RKO (cell line): ENCODE data around the gene OSBP2.
A peak's percentile ranks its signal among the peaks of the same experiment; 100 is the strongest.
"Not testable (repeated sequence)": the region's sequence is repeated elsewhere in the genome, so short reads cannot be mapped to it uniquely, and the experiment has no call there.

Experiments
- DNase-seq: peaks from one replicate; pipeline ENCODE4 v3.0.0-alpha.2; 2016; ENCODE audit warnings: low spot score

The OSBP2 gene

DNA sequence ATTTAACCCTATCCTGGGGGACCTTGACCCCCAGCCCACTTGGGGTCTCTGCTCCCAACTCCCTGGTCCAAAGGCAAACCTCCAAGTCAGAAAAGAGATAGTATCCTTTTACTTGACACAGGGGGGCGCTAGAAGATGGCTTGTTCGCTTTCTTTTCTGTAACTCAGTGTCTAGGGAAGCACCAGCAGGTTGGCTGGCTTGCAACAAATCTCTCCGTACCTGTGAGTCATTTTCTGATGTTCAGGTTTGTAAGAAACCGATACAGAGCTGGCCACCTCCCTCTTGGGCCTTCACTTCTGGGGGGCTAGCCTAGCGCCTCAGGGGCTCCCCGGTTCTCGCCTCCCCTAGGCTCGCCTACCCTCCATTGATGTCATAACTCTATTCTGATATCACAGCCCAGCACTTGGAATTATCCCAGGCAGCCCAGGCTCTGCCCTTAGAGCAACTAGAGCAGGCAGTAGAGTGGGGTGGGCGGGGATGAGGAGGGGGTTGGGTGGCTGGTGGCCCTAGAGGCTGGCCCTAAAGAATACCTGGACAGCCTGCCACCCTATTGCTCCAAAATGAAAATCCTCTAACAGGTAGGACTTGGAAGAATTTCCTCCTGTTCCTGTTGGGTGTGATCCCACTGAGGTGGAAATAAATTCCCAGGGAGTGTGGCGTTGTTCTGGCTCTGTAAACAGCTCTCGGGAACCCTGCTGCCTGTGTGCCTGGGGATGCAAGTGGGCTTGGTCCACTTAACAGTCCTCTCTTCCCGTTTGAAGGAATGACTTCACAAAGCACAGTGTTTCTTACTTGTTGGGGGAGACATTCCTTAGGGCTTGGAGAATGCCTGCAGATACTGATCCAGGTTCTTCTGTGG, 69.4 kb downstream of the OSBP2 start:
- peak; percentile 70 for DNase-seq

DNA sequence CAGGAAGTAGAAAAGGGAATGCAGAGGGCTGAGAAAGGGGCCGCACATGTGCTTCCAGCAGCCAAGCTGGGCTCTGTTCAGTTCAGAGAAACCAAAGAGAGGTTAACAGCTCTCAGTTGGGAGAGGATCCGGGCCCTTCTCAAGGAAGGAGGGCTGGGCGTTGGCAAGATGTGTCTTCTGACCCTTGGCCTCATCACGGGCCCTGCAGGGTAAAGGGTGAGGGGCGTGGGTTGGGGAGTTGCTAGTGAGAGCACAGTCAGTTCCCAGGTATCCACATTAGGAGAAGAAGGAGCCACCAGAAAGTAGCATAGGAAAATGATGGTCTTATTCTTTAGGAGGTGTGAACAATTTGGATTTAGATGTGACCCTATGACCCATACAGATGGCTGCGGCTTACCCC, 73.0 kb downstream of the OSBP2 start:
- no peak for DNase-seq

DNA sequence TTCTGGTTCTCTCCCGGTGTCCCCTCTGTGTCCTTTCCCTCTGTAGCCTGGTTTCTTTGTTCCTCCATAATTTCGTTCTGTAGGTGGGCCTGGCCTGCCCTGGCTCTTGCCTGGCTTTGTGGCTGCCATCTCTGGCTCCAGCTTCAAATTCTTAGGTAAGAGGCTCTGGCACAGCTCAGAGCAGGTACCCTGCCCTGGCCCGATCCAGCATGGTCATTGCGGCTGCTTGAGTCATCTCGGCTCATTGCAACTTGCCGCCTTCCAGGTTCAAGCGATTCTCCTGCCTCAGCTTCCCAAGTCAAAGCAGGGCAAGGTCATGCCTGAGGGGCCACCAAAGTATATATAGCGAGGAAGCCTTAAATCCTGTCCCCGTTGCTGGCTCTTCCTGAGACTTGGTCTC, 76.0 kb downstream of the OSBP2 start:
- DNase-seq: no peak

DNA sequence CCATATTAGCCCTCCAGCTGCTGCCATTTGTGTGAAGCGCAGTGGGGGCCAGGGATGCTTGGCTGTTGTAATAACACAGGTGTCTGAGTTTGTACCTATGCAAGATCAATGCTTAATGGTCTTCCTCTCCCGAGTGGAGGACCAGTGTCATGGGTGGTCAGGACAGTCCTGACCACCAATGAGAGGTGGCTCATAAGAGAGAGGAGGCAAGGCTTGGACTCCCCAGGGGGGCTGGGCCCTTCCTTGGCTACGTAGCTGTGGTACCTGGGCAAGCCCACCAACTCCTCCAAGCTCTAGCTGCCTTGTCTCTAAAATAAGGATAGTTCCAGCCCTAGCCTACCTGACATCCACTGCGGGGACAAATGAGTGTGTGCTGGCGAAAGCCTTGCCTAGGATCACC, 79.2 kb downstream of the OSBP2 start:
- DNase-seq: no peak

DNA sequence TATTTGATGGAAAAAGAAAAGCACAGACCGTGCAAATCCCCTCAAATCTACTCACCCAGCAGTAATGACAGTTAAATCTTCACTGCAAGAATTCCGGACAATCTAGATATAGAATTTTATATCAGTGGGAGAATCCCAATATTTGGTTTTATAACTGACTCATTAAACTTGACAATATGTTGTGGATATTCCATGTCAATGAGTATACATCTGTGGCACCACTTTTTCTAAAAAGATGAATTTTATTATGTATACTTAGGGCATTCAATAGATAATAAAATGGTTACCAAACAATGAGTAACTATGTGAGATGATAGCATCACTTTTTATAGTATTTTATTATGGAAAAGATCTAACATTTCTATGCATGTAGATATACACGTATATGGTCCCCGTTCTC, 79.9 kb downstream of the OSBP2 start:
- no peak for DNase-seq

DNA sequence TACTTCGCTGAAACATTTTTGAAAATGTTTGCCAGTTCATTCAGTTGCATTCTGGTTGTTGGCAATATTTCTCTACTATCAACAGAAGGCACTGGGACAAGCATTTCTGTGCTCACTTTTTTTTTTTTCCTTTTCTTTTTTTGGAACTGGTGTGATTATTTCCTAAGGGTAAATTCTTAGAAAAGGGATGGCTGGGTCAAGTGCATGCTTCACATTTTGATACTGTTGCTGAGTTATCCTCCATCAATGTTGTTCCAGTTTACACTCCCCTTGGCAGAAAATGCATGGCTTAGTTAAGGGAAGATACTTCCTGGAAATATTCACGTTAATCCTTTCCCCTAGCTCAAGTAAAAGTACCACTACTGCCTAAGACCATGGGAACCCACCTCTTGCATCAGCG, 81.8 kb downstream of the OSBP2 start:
- DNase-seq: no peak

DNA sequence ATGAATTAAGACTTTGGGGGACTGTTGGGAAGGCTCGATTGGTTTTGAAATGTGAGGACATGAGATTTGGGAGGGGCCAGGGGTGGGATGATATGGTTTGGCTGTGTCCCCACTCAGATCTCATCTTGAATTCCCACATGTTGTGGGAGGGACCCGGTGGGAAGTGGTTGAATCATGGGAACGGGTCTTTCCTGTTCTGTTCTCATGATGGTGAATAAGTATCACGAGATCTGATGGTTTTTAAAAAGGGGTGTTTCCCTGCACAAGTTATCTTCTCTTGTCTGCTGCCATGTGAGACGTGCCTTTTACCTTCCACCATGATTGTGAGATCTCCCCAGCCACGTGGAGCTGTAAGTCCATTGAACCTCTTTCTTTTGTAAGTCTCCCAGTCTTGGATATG, 82.5 kb downstream of the OSBP2 start:
- DNase-seq: not testable (repeated sequence)

DNA sequence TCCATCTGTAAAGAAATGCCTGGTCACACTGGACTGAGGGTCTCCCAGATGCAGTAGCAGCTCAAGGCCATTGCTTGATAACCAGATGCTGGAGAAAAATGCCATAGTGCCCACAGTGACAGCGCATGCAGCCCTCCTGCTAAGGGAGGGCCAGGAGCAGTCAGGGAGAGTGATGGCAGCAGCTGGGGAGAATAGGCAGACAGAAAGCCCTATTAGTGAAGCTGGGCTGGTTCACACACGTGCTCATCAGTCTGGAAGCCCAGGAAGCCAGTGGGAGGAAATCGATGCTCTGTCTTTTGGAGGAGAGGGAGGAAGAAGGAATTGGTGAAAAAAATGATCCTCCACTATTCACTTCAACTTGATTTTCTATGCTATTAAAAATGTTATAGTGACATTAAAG, 82.9 kb downstream of the OSBP2 start:
- DNase-seq: no peak

DNA sequence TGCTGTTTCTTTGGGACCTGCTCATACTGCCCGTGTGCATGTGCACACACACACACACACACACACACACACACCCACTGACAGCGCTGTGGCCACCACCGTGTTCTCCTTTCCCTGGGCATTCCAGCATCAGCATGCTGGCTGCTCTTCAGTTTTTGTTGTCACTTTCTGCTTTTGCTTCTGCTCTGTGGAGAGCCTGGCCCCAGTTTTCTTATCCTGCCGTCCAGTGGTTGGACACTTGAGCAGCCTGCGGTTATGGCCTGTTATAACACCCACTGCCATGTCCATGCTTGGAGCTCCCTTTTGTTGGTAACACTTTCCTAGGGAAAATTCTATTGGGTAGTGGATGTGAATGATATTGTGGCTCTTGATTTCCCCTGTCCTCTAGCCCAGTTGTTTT, 83.6 kb downstream of the OSBP2 start:
- no peak for DNase-seq

DNA sequence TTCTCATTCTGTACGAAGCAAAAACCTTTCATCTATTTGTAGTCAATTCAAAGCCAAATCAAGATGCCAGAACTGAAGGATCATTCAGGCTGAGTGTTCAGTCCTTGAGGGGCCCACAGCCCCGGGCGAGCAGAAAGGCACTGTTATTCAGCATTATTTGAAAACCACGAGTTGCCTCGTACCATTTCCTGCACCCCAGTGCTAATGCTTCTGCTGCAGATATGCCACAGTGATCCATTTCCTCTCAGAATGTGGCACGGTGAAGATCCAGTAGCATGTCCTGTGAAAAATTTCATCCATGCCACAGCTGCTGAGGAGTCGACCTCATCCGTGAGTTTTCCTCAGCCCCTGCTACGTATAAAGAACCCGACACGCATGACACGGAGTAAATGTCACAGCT, 85.4 kb downstream of the OSBP2 start:
- no peak for DNase-seq

DNA sequence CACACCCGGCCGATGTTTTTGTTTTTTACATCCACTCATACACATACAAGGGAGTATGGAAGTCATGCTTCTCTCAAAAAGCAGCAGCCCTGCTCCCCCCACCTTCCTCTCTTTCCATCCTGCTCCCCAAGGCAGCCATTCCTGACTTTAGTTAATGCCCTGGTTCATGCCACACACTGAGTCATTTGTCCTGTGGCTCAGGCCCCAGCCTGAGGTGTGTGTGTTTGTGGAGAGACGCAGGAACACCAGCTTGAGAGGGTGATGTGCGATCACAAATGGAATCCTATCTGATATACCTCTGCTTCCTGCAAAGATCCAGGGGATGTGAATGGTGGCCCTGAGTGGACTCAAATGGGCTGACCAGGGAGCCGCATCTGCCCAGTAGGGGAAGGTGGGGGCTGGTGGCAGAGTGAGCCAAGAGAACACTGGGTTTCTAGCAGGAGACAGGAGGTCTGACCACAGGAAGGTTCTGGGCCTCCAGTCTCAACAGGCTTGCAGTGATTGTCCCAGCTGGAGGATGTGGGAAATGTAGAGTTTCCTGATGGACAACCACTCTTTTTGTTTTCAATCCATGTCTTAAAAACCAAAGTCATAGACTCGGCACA, 86.7 kb downstream of the OSBP2 start:
- no peak for DNase-seq

DNA sequence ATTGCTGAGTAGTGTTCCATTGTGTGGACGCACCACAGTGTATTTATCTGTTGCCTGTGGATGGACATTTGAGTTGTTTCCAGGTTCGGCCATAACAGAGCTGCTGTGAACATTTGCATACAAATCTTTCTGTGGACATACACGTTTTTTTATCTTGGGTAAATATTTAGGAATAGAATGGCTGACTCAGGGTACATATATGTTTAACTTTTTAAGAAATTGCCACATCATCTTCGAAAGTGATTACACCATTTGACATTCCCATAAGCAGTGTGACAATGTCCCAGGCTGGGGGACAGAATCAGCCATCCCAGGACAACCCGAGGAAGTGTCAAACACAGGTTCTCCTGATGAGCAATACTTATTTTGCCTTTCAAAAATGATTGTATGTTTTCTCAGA, 87.9 kb downstream of the OSBP2 start:
- DNase-seq: no peak

DNA sequence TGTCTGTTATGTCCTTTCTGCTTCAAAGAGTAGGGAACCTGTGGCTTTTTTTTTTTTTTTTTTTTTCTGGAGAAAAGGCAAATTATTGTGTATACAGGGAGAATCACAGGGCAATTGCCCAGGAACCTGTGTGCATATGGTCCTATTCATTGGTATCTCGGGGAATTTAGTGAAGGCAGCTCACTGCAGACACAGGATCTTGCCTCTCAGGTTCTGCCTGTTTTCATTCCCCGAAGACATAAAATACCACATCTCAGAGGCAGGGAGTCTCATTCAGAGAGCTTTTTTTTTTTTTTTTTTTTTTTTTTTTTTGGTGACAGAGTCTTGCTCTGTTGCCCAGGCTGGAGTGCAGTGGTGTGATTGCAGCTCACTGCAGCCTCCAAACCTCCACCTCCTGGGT, 88.3 kb downstream of the OSBP2 start:
- no peak for DNase-seq

DNA sequence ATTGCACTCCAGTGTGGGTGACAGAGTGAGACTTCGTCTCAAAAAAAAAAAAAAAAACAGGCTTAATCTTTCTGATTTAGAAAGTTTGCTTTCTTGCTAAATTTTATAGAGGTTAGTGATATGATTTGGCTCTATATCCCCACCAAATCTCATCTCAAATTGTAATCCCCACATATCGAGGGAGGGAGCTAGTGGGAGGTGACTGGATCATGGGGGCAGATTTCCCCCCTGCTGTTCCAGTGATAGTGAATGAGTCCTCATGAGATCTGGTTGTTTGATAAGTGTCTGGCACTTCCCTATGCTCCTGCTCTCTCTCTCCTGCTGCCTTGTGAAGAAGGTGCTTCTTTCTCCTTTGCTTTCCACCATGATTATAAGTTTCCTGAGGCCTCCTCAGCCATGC, 90.9 kb downstream of the OSBP2 start:
- DNase-seq: no peak

DNA sequence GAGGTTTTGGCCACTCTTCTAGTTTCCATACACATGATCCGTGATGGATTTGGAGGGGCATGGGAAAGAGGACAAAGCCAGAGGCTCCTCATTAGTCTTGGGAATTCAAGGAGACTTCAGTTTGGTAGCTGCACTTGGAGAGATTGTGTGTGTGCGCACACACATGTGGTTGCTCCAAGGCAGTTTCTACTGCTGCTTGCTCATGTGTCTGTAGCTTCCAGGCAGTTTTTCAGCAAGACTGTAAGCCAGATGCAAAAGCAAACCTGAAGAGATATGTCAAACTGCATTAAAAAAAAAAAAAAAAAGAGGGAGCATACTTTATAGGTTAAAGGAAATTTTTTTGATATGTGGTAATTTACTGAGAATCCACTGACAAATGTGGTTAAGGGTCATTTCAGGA, 95.7 kb downstream of the OSBP2 start:
- DNase-seq: no peak

DNA sequence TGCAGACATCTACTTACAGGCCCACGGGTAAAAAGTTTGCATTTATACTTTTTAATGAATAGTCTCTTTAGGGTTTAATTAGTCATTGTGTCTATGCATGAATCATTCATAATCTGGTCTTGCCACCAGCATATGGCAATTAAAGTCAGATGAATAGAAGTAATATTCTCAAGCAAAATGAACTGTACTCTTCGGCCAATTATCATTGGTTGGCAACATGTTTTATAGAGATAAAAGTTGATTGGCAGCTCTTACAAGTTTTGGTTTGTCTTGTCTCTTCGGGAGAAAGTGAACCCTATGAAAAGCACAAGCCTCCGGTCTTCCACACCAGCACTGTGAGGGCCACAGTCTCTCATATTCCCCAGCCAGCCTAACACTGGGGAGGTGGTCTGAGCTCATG, 97.8 kb downstream of the OSBP2 start:
- DNase-seq: no peak

DNA sequence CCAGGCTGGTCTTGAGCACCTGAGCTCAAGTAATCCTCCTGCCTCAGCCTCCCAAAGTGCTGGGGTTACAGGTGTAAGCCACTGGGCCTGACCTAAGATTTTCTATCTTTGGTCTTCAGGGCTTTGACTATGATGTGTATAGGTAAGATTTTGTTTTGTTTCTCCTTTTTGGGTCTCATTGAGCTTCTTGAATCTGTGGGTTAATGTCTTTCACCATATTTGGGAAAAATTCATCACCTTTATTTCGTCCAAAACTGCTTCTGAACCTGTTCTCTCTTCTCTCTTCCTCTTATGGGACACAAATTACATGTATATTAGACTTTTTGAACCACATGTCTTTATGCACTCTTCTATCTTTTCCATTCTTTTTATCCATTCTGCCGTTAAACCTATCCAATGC, 100.4 kb downstream of the OSBP2 start:
- DNase-seq: no peak

DNA sequence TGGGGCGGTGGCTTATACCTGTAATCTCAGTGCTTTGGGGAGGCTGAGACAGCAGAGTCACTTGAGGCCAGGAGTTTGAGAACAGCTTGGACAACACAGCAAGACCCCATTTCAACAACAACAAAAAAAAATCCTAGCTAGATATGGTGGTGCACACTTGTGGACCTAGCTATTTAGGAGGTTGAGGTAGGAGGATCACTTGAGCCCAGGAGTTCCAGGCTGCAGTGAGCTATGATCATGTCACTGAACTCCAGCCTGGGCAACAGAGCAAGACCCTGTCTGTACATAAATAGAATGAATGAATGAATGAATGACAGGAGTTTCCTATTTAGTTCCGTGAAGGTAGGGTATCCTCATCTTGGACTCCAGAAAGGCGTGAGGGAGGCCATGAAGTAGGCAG, 107.0 kb downstream of the OSBP2 start:
- no peak for DNase-seq

DNA sequence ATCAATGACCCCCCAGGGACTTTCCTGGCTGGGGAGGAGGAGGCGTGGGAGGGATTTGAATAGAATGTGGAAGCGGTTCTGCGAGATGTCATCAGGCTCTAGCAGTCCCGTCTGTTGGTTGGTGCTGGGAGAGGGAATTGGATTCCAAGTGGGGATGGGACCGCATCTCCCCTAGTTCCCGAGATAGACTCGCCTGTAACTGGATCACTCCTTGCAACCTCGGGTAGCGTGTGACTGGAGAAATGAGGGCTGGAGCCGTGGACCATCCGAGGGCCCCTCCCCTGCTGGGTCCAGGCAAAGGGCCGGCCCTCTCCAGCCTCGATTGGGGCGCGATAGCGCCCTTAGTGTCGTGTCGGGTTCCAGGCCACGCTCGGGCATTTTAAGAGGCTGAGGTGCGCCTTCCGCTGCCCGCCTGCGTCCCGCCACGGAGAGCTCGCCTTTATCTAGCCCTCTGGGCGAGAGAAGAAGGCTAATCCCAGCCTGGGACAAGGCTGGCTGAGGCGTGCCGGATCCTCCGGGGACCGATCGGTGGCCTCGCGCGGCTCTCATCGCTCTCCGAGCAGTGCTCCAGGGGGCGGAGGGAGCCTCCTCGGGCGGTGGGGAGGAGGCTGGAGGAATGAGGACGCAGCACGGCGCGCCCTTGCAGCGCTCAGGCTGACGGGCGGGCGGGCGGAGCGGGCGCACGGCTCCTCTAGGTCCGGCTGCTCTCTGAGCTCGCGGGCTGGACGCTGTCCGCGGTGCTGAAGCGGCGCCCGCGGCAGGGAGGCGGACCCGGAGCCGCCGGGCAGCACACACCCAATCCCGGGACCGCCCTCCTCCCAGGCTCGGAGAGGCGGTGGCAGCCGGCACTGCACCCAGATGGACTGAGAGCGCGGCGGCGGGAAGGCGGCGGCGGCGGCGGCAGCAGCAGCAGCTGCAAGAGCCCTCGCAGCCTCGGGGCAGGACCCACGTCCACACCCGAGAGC, 107.8 kb downstream of the OSBP2 start:
- DNase-seq: peak; percentile 90

DNA sequence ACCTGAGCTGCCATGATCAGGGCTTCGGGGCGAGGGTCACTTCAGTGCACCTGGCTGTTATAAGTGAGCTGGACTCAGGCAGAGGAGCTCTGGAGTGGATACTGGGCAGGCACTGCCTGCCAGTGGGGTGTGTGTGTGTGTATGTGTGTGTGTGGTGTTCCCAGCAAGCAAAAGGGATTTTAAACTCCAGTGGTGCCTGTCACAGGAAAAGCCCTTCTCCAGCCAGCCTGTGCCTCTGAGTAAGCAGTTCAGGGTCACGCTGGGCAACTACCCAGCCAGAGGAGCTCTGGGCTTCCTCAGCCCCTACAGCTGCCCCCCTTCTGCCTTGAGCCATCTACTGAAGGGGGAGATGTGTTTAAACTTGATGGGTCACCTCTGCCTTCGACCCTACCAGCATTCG, 109.0 kb downstream of the OSBP2 start:
- DNase-seq: no peak

DNA sequence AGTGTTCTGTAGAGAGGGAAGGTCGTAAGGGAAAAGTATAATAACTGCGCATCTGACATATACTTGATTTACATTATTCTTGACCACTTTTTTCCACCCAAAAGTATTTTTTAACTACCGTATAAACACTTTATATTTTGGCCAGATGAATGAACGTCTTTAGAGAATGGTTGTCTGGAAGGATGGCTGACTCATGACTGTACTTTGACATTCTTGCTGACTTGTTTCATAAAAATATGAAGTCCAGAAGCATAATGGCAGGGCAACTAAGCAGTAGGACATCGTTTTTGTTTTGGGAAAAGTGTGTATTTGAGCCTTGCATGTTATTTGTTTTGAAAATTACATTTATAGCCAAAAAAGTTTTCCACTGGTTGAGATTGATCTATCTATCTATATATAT, 110.0 kb downstream of the OSBP2 start:
- DNase-seq: no peak

DNA sequence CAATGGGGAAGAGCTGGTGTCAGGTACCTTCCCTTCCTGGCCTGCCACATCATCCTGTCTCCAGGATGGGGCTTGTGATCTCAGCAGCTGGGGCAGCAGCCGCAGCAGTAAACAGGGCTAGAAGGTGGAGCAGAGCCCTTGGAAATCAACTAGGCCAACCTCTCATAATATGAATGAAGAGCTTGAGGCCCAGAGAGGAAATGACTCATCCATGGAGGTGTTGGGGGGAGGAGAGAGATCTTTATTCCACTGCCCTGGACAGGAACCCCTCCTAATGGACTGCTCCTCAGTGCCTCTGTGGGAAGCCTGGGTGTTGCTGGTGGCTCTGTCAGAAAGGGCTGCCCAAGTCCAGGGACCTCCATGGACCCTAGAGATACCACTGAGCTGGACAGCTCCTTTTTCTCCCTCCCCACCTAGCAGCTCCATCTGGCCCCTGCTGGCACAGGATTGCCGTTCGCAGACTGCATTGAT, 111.8 kb downstream of the OSBP2 start:
- peak; percentile 57 for DNase-seq

DNA sequence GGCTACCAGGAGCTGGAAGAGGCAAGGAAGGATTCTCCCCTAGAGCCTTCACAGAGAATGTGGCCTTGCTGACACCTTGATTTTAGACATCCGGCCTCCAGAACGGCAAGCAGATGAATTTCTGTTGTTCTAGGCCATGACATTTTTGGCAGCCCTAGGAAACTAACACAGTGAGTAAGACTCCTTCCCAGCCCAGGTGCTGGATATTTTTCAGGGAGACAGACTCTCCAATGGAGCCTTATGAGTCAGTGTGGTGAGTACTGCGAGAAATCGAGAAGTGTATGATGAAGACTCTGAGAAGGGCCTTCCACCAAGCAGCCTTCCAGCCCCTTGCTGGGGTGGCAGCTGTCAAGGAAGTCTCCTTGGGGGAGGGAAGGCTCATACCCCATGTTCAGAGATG, 114.4 kb downstream of the OSBP2 start:
- DNase-seq: peak; percentile 20
